Measurements from ENCODE around the gene GRM4.

GRM4 gene

DNA sequence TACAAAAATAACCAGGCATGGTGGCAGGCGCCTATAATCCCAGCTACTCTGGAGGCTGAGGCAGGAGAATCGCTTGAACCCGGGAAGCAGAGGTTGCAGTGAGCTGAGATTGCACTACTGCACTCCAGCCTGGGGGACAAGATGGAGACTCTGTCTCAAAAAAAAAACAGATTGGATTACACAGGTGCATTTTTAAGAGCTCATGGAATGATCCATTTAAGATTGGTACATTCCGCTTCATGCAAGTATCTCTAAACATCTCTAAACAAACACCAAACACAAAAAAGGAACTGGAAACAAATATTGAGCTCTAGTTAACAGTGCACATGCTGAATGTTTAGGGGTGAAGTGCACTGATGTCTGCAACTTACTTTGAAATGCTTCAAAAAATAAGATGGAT is 154.3 kb downstream of the GRM4 start:
- Histone ChIP-seq H3K9me2 (ENCODE audit: low read depth, low read length) (no peaks in the 10 kb centered on the region), H3K79me2 (ENCODE audit: insufficient read depth, low read length) (no peaks in the 10 kb centered on the region), H3K27me3 (ENCODE audit: insufficient read depth, low read length) (0 out of 2 replicates have a peak, but pooled peaks cover 3% of the 10 kb centered on the region), H3K4me2 (ENCODE audit: low read length) (no peak overlapping the region), H3K9me3 (ENCODE audit: low read length) (no peaks in the 10 kb centered on the region), H3K4me3 (ENCODE audit: low read depth, low read length, poor library complexity, severe bottlenecking) (no peak overlapping the region), H2AFZ (ENCODE audit: low read length) (no peak overlapping the region), H3F3A (ENCODE audit: insufficient read depth, low read length) (no peaks in the 10 kb centered on the region), H3K9ac (ENCODE audit: low read length) (no peak overlapping the region), H4K20me1 (ENCODE audit: insufficient read depth, low read length) (no peaks in the 10 kb centered on the region), H3K4me1 (ENCODE audit: insufficient read depth, low read length, severe bottlenecking) (no peaks in the 10 kb centered on the region), H3K27ac (ENCODE audit: low read depth, low read length, poor library complexity, severe bottlenecking) (no peak overlapping the region), H3K36me3 (ENCODE audit: insufficient read depth, low read length) (no peaks in the 10 kb centered on the region)
- no peak for TF ChIP-seq EZH2 (IDR thresholded peaks at IDR 0.05; ENCODE audit: borderline replicate concordance, low read length)
- TF ChIP-seq, protein P1, sequence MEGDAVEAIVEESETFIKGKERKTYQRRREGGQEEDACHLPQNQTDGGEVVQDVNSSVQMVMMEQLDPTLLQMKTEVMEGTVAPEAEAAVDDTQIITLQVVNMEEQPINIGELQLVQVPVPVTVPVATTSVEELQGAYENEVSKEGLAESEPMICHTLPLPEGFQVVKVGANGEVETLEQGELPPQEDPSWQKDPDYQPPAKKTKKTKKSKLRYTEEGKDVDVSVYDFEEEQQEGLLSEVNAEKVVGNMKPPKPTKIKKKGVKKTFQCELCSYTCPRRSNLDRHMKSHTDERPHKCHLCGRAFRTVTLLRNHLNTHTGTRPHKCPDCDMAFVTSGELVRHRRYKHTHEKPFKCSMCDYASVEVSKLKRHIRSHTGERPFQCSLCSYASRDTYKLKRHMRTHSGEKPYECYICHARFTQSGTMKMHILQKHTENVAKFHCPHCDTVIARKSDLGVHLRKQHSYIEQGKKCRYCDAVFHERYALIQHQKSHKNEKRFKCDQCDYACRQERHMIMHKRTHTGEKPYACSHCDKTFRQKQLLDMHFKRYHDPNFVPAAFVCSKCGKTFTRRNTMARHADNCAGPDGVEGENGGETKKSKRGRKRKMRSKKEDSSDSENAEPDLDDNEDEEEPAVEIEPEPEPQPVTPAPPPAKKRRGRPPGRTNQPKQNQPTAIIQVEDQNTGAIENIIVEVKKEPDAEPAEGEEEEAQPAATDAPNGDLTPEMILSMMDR (IDR thresholded peaks at IDR 0.05; ENCODE audit: low read length), result no peak

DNA sequence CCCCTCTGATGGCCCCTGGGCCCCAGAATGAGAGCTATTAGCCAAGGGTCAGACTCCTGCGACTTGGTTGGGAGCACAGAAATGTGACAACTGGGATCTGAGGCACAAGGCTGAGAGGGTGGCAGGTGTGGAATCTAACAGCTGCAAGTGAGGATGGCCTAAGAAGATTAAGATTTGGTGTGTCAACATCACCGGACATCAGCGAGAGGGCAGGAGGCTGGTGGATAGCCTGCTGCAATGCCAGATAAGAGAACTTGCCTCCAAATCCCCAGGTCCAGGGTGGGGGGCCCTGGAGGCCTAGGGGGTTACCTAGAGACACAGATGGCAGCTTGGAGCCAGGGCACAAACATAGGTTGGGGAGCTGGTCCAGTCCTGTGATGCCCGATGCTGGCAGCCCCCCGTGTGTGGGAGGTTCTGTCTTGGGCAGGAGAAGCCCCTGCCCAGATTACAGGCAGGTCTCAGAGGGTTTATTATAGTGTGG is 155.8 kb downstream of the GRM4 start:
- H3K9me3 ChIP-seq (ENCODE audit: low read length), result no peaks in the 10 kb centered on the region
- H3K4me3 ChIP-seq (ENCODE audit: low read depth, low read length, poor library complexity, severe bottlenecking), result no peak overlapping the region
- no peak for TF ChIP-seq EZH2 (IDR thresholded peaks at IDR 0.05; ENCODE audit: borderline replicate concordance, low read length)
- TF ChIP-seq, protein P1 (IDR thresholded peaks at IDR 0.05; ENCODE audit: low read length), result no peak
- H3F3A ChIP-seq (ENCODE audit: insufficient read depth, low read length), result no peaks in the 10 kb centered on the region
- H3K27ac ChIP-seq (ENCODE audit: low read depth, low read length, poor library complexity, severe bottlenecking), result no peak overlapping the region
- no peak overlapping the region for H3K4me2 ChIP-seq (ENCODE audit: low read length)
- H3K36me3 ChIP-seq (ENCODE audit: insufficient read depth, low read length), result no peaks in the 10 kb centered on the region
- no peaks in the 10 kb centered on the region for H4K20me1 ChIP-seq (ENCODE audit: insufficient read depth, low read length)
- H3K27me3 ChIP-seq (ENCODE audit: insufficient read depth, low read length), result 0 out of 2 replicates have a peak, but pooled peaks cover 3% of the 10 kb centered on the region
- H2AFZ ChIP-seq (ENCODE audit: low read length), result no peak overlapping the region
- no peaks in the 10 kb centered on the region for H3K4me1 ChIP-seq (ENCODE audit: insufficient read depth, low read length, severe bottlenecking)
- H3K9ac ChIP-seq (ENCODE audit: low read length), result no peak overlapping the region
- H3K9me2 ChIP-seq (ENCODE audit: low read depth, low read length), result no peaks in the 10 kb centered on the region
- H3K79me2 ChIP-seq (ENCODE audit: insufficient read depth, low read length), result no peaks in the 10 kb centered on the region

DNA sequence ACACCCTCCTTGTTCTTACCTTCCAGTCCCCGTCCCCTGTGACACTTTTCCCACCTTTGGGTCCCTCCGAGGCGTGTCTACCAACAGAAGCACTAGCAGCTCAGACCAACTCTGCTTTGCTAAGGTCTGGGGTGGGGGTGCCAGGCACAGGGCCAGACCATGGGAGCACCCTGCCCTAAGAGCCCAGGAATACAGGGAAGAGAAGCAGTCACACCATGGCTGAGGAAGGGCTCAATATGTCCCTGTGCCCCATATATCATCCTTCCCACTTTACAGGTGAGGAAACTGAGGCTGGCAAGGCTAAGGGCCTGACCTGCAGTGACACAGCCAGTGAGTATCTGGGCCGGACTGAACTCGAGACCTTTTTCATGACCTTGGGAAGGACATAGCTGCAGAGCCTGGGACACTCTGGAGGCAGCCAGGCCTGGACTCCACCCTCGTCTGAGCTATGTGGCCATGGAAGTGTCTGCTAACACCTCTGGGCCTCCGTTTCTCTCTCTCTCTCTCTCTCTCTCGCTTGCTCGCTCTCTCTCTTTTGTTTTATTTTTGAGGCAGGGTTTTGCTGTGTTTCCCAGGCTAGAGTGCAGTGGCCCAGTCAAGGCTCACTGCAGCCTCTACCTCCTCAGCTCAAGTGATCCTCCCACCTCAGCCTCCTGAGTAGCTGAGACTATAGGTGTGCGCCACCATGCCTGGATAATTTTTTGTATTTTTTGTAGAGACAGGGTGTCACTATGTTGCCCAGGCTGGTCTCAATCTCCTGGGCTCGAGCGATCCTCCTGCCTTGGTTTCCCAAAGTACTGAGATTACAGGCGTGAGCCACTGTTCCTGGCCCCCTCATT is 156.7 kb downstream of the GRM4 start:
- Histone ChIP-seq H3K9me2 (ENCODE audit: low read depth, low read length) (no peaks in the 10 kb centered on the region), H4K20me1 (ENCODE audit: insufficient read depth, low read length) (no peaks in the 10 kb centered on the region), H3K27me3 (ENCODE audit: insufficient read depth, low read length) (0 out of 2 replicates have a peak, but pooled peaks cover 3% of the 10 kb centered on the region), H2AFZ (ENCODE audit: low read length) (no peak overlapping the region), H3K79me2 (ENCODE audit: insufficient read depth, low read length) (no peaks in the 10 kb centered on the region), H3K9me3 (ENCODE audit: low read length) (no peaks in the 10 kb centered on the region), H3F3A (ENCODE audit: insufficient read depth, low read length) (no peaks in the 10 kb centered on the region), H3K9ac (ENCODE audit: low read length) (no peak overlapping the region), H3K36me3 (ENCODE audit: insufficient read depth, low read length) (no peaks in the 10 kb centered on the region), H3K27ac (ENCODE audit: low read depth, low read length, poor library complexity, severe bottlenecking) (no peak overlapping the region), H3K4me3 (ENCODE audit: low read depth, low read length, poor library complexity, severe bottlenecking) (no peak overlapping the region), H3K4me1 (ENCODE audit: insufficient read depth, low read length, severe bottlenecking) (no peaks in the 10 kb centered on the region), H3K4me2 (ENCODE audit: low read length) (no peak overlapping the region)
- TF ChIP-seq EZH2 (IDR thresholded peaks at IDR 0.05; ENCODE audit: borderline replicate concordance, low read length), result no peak
- TF ChIP-seq, protein P1 (IDR thresholded peaks at IDR 0.05; ENCODE audit: low read length), result no peak

Data from OCI-LY1 (cell line).